HG03460 (cell line): ENCODE results near the gene BANF2.
"Not testable (repeated sequence)": the region's sequence is repeated elsewhere in the genome, so short reads cannot be mapped to it uniquely, and the experiment has no call there.

Source experiments
- ATAC-seq: cut with Tn5 transposase; IDR thresholded peaks from one replicate; pipeline ENCODE4 v1.9.1; 2021; ENCODE audit not compliant: unreplicated experiment

BANF2 gene

GRCh38 chr20:17699931-17700351 is at the start of gene BANF2:
BANF2 (plus strand) TSS chr20:17699966; CDS start chr20:17725026, 25,060 bp downstream.
- no peak for ATAC-seq

- no peak for ATAC-seq
Measured at GRCh38 chr20:17650301-17651128, 49.3 kb upstream of the BANF2 start.

- no peak for ATAC-seq
Measured at GRCh38 chr20:17651129-17651759, 48.5 kb upstream of the BANF2 start.

GRCh38 chr20:17651760-17652388 is 47.9 kb upstream of the BANF2 start:
- ATAC-seq, result no peak

- no peak for ATAC-seq
Measured at GRCh38 chr20:17652411-17652810, 47.4 kb upstream of the BANF2 start.

GRCh38 chr20:17653835-17654648 is 45.7 kb upstream of the BANF2 start:
- ATAC-seq, result no peak

GRCh38 chr20:17654649-17655285 is 45.0 kb upstream of the BANF2 start:
- ATAC-seq, result no peak

- ATAC-seq, result no peak
Measured at GRCh38 chr20:17655286-17655651, 44.5 kb upstream of the BANF2 start.

- ATAC-seq, result no peak
Measured at GRCh38 chr20:17655865-17656479, 43.8 kb upstream of the BANF2 start.

GRCh38 chr20:17657079-17657825 is 42.5 kb upstream of the BANF2 start:
- no peak for ATAC-seq

GRCh38 chr20:17657898-17658647 is 41.7 kb upstream of the BANF2 start:
- ATAC-seq, result no peak

GRCh38 chr20:17658648-17658993 is 41.1 kb upstream of the BANF2 start:
- no peak for ATAC-seq

GRCh38 chr20:17659344-17659743 is 40.4 kb upstream of the BANF2 start:
- ATAC-seq, result not testable (repeated sequence)

GRCh38 chr20:17659801-17660200 is 40.0 kb upstream of the BANF2 start:
- no peak for ATAC-seq

GRCh38 chr20:17660667-17661066 is 39.1 kb upstream of the BANF2 start:
- no peak for ATAC-seq

GRCh38 chr20:17661121-17661744 is 38.5 kb upstream of the BANF2 start:
- ATAC-seq, result no peak

GRCh38 chr20:17662333-17663039 is 37.3 kb upstream of the BANF2 start:
- ATAC-seq, result no peak

- ATAC-seq, result no peak
Measured at GRCh38 chr20:17663040-17663399, 36.7 kb upstream of the BANF2 start.
